Smooth muscle cell (in vitro differentiated cells): ENCODE data around the gene PTER. TPM values are rescaled to one million over a fixed set of nuclear protein-coding genes. Genes with fewer than 3 reads are reported as not detected.

Source experiments
- DNase-seq: peaks from one replicate; lab custom pipeline; 2025; ENCODE audit not compliant: unreplicated experiment; lab: John Stamatoyannopoulos, UW
- H2AFZ ChIP-seq: fragments of 200-600 bp; sonication (generic); 2 replicates; pipeline ENCODE4 v1.6.0; 2016; ENCODE audit warnings: antibody characterized with exemption, low read depth, mild to moderate bottlenecking
- H3F3A ChIP-seq: fragments of 200-600 bp; sonication (generic); 2 replicates; pipeline ENCODE4 v1.6.0; 2017; ENCODE audit warnings: antibody characterized with exemption, low read depth
- H3K27ac ChIP-seq: fragments of 200-600 bp; sonication (generic); 2 replicates; pipeline ENCODE4 v1.5.1; 2016; ENCODE audit warnings: low read depth, mild to moderate bottlenecking
- H3K27me3 ChIP-seq: fragments of 200-600 bp; sonication (generic); 2 replicates; pipeline ENCODE4 v1.6.1; 2016; ENCODE audit warnings: low read depth, mild to moderate bottlenecking
- H3K36me3 ChIP-seq: fragments of 200-600 bp; sonication (generic); 2 replicates; pipeline ENCODE4 v1.5.1; 2016; ENCODE audit warnings: low read depth
- H3K4me1 ChIP-seq: fragments of 200-600 bp; sonication (generic); 2 replicates; pipeline ENCODE4 v1.5.1; 2016; ENCODE audit warnings: low read depth
- H3K4me2 ChIP-seq: fragments of 200-600 bp; sonication (generic); 2 replicates; pipeline ENCODE4 v1.6.0; 2016; ENCODE audit warnings: mild to moderate bottlenecking
- H3K4me3 ChIP-seq: fragments of 200-600 bp; sonication (generic); 2 replicates; pipeline ENCODE4 v1.5.1; 2016; ENCODE audit warnings: mild to moderate bottlenecking
- H3K79me2 ChIP-seq: fragments of 200-600 bp; sonication (generic); 2 replicates; pipeline ENCODE4 v1.6.0; 2016; ENCODE audit warnings: low read depth, mild to moderate bottlenecking
- H3K9ac ChIP-seq: fragments of 200-600 bp; sonication (generic); 2 replicates; pipeline ENCODE4 v1.6.0; 2016; ENCODE audit warnings: low read depth
- H3K9me3 ChIP-seq: fragments of 200-600 bp; sonication (generic); replicated peaks from 2 replicates; pipeline ENCODE4 v1.5.1; 2016; ENCODE audit warnings: low read depth
- H4K20me1 ChIP-seq: fragments of 200-600 bp; sonication (generic); 2 replicates; pipeline ENCODE4 v1.6.0; 2016; ENCODE audit warnings: low read depth
- WGBS: methylation state at CpG from one replicate; pipeline ENCODE4 v1.1.7; 2016; ENCODE audit warnings: low lambda C conversion rate; 5-methylcytosine and 5-hydroxymethylcytosine counted together
- polyA plus RNA-seq: library from polyadenylated mRNA; unstranded; fragments of >200 nt; fragmentation: Nextera tagmentation; extraction: Ambion mirVana; gene quantifications from 2 replicates; pipeline ENCODE4 v1.2.1, GENCODE V29; 2016
- total RNA-seq: library from RNA; depleted of rRNA; stranded (reverse); fragments of >200 nt; gene quantifications from 2 replicates; pipeline ENCODE4 v1.2.3, GENCODE V29; 2014
- TF ChIP-seq, protein P1 (sequence below): fragments of 200-600 bp; sonication (generic); IDR thresholded peaks from 2 replicates; pipeline ENCODE4 v1.5.1; 2017; ENCODE audit warnings: borderline replicate concordance, mild to moderate bottlenecking, antibody characterized with exemption; ENCODE audit not compliant: insufficient read depth, poor library complexity, severe bottlenecking

Gene PTER
- total and polyA plus RNA-seq, 2 experiments from 2014 or later: 8.9 to 15.3 TPM

DNA sequence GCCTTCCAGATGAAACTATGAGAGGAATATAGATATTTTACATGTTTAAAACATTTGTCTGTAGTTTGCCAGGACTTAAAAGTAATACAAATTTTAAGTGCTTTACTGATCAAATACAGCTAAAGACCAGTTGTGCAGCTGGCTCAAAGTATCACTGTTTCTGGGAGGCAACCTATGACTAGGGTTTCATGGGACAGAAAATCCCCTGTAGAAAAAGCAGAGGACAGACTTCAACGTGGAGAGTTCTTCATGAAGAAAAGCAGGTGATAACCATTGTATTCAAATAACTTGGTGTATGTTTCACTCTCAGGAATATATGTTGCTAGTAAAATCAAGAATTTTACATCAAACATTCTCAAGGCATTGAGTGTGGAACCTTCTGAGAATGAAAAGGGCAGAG, 40.9 kb downstream of the PTER start:
- Histone ChIP-seq H3K79me2 (no peaks in the 10 kb centered on the region), H3K36me3 (no peaks in the 10 kb centered on the region), H3K4me2 (no peak overlapping the region), H3K4me3 (no peak overlapping the region), H3F3A (no peaks in the 10 kb centered on the region), H4K20me1 (no peaks in the 10 kb centered on the region), H3K27me3 (no peaks in the 10 kb centered on the region), H3K9ac (no peak overlapping the region), H2AFZ (no peak overlapping the region), H3K27ac (no peak overlapping the region), H3K9me3 (no peaks in the 10 kb centered on the region), H3K4me1 (no peaks in the 10 kb centered on the region)
- no peak for DNase-seq
- 85% methylated on average over 1 of the region's 1 CpG for WGBS
- TF ChIP-seq, protein P1, sequence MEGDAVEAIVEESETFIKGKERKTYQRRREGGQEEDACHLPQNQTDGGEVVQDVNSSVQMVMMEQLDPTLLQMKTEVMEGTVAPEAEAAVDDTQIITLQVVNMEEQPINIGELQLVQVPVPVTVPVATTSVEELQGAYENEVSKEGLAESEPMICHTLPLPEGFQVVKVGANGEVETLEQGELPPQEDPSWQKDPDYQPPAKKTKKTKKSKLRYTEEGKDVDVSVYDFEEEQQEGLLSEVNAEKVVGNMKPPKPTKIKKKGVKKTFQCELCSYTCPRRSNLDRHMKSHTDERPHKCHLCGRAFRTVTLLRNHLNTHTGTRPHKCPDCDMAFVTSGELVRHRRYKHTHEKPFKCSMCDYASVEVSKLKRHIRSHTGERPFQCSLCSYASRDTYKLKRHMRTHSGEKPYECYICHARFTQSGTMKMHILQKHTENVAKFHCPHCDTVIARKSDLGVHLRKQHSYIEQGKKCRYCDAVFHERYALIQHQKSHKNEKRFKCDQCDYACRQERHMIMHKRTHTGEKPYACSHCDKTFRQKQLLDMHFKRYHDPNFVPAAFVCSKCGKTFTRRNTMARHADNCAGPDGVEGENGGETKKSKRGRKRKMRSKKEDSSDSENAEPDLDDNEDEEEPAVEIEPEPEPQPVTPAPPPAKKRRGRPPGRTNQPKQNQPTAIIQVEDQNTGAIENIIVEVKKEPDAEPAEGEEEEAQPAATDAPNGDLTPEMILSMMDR: no peak

GRCh38 chr10:16478801-16479200, 42.0 kb downstream of the PTER start:
- H3K9me3 ChIP-seq: no peaks in the 10 kb centered on the region
- no peak overlapping the region for H2AFZ ChIP-seq
- H3K4me2 ChIP-seq: no peak overlapping the region
- H3K79me2 ChIP-seq: no peaks in the 10 kb centered on the region
- 92% methylated on average over 4 of the region's 4 CpGs for WGBS
- H4K20me1 ChIP-seq: no peaks in the 10 kb centered on the region
- no peaks in the 10 kb centered on the region for H3K4me1 ChIP-seq
- H3K9ac ChIP-seq: no peak overlapping the region
- H3K36me3 ChIP-seq: no peaks in the 10 kb centered on the region
- no peaks in the 10 kb centered on the region for H3K27me3 ChIP-seq
- H3K27ac ChIP-seq: no peak overlapping the region
- H3K4me3 ChIP-seq: no peak overlapping the region
- no peaks in the 10 kb centered on the region for H3F3A ChIP-seq
- no peak for DNase-seq
- TF ChIP-seq, protein P1: no peak

DNA sequence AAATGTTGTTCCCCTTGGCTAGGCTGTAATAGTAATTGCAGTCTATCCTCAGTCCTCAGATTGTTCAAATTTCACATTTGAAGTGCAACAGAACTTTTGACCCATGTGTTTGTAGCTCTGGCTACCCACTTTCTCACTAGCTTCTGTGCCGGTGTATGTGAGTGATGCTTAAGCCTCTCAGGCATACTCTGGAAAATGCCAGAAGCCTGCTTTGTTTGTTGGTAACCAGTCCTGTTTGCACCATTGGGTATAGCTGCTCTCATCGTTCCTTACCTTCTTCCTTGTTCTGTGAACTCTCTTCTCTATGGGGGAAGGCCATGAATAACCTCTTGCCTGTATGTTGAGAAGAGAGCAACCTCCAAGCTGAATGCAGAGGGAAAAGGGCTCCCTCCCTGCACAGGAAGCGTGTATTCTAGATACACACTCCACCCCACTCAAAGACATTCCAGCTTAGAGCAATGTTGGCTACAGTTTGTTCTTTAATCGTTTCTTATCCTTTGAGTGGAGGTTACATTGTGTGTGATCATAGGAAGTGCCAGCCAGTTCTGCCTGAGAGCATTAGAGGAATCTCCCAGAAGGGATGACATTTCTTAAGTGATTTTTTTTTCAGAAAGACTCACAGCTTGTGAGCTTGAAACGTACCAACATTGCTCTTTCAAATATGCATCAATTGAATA, 44.4 kb downstream of the PTER start:
- DNase-seq: no peak
- Histone ChIP-seq H3F3A (no peaks in the 10 kb centered on the region), H2AFZ (no peak overlapping the region), H3K79me2 (no peaks in the 10 kb centered on the region), H3K4me3 (no peak overlapping the region), H3K36me3 (no peaks in the 10 kb centered on the region), H3K4me2 (no peak overlapping the region), H3K9ac (no peak overlapping the region), H3K4me1 (no peaks in the 10 kb centered on the region), H3K9me3 (no peaks in the 10 kb centered on the region), H3K27me3 (no peaks in the 10 kb centered on the region), H4K20me1 (no peaks in the 10 kb centered on the region), H3K27ac (no peak overlapping the region)
- TF ChIP-seq, protein P1: no peak
- 84% methylated on average over 5 of the region's 5 CpGs for WGBS
